HEK293 (cell line): ENCODE results near the gene TBX1.

Source experiments
- CTCF ChIA-PET: fragments of 350-600 bp; formaldehyde crosslinking; extraction: SDS; loops from one replicate; lab custom pipeline; 2021; ENCODE audit warnings: antibody characterized with exemption; lab: Yijun Ruan, JAX
- POLR2A ChIA-PET: fragments of 300-600 bp; formaldehyde crosslinking; extraction: SDS; loops from one replicate; lab custom pipeline; 2020; ENCODE audit warnings: antibody characterized with exemption, inconsistent platforms; lab: Yijun Ruan, JAX
- H3K27ac ChIP-seq: fragments of 200-500 bp; sonication (Bioruptor generic); 2 replicates; pipeline ENCODE4 v1.5.1; 2014; ENCODE audit warnings: low read depth, low read length, control low read depth, inconsistent platforms; ENCODE audit errors: extremely low read depth
- H3K36me3 ChIP-seq, 2 experiments: fragments of 200-500 bp in 1 of 2; sonication (Bioruptor generic) in 1 of 2; 1 replicate in 1 of 2; 2 replicates in 1 of 2; pipeline ENCODE4 v1.5.1; 2014 to 2017; ENCODE audit warnings: inconsistent platforms in 2 of 2, low read length in 2 of 2; ENCODE audit not compliant: control insufficient read depth in 2 of 2, insufficient read depth in 1 of 2
- H3K4me1 ChIP-seq: fragments of 200-500 bp; sonication (Bioruptor generic); 2 replicates; pipeline ENCODE4 v1.5.1; 2014; ENCODE audit warnings: mild to moderate bottlenecking, low read length, inconsistent platforms; ENCODE audit not compliant: control insufficient read depth, insufficient read depth
- H3K4me3 ChIP-seq: 2 replicates; pipeline ENCODE4 v1.5.1; 2011; ENCODE audit warnings: low read depth, mild to moderate bottlenecking, control low read depth, low read length, moderate library complexity
- H3K9me3 ChIP-seq: fragments of 200-500 bp; sonication (Bioruptor generic); 2 replicates; pipeline ENCODE4 v1.5.1; 2014; ENCODE audit warnings: low read depth, low read length, inconsistent platforms; ENCODE audit not compliant: control insufficient read depth, insufficient read depth
- EGR2 ChIP-seq: fragments of 450-650 bp; formaldehyde crosslinking; IDR thresholded peaks from 2 replicates; pipeline ENCODE4 v1.5.1; 2016; ENCODE audit warnings: low read depth, missing biosample characterization, missing genetic modification characterization
- KLF9 ChIP-seq: fragments of 450-650 bp; formaldehyde crosslinking; IDR thresholded peaks from 2 replicates; pipeline ENCODE4 v1.5.1; 2016; ENCODE audit warnings: missing biosample characterization, missing genetic modification characterization, low read depth
- OVOL3 ChIP-seq: fragments of 450-650 bp; formaldehyde crosslinking; IDR thresholded peaks from 2 replicates; pipeline ENCODE4 v1.5.1; 2016; ENCODE audit warnings: missing biosample characterization, missing genetic modification characterization
- SP2 ChIP-seq: fragments of 450-650 bp; formaldehyde crosslinking; IDR thresholded peaks from 2 replicates; pipeline ENCODE4 v1.5.1; 2016; ENCODE audit warnings: missing biosample characterization, missing genetic modification characterization
- YY1 ChIP-seq: fragments of 450-650 bp; formaldehyde crosslinking; IDR thresholded peaks from 2 replicates; pipeline ENCODE4 v1.5.1; 2018; ENCODE audit warnings: missing biosample characterization, missing genetic modification characterization
- ZFP37 ChIP-seq: fragments of 450-650 bp; formaldehyde crosslinking; IDR thresholded peaks from 2 replicates; pipeline ENCODE4 v1.5.1; 2016; ENCODE audit warnings: missing biosample characterization, missing genetic modification characterization
- ZNF133 ChIP-seq: fragments of 450-650 bp; formaldehyde crosslinking; IDR thresholded peaks from 2 replicates; pipeline ENCODE4 v1.5.1; 2016; ENCODE audit warnings: missing biosample characterization, missing genetic modification characterization
- ZNF174 ChIP-seq: fragments of 450-650 bp; formaldehyde crosslinking; IDR thresholded peaks from 2 replicates; pipeline ENCODE4 v1.5.0; 2017; ENCODE audit warnings: missing biosample characterization, mild to moderate bottlenecking, missing genetic modification characterization
- ZNF211 ChIP-seq: fragments of 450-650 bp; formaldehyde crosslinking; IDR thresholded peaks from 2 replicates; pipeline ENCODE4 v1.5.1; 2016; ENCODE audit warnings: low read depth, missing biosample characterization, missing genetic modification characterization
- ZNF223 ChIP-seq: fragments of 450-650 bp; formaldehyde crosslinking; IDR thresholded peaks from 2 replicates; pipeline ENCODE4 v1.5.1; 2016; ENCODE audit warnings: missing biosample characterization, missing genetic modification characterization
- ZNF548 ChIP-seq: fragments of 450-650 bp; formaldehyde crosslinking; IDR thresholded peaks from 2 replicates; pipeline ENCODE4 v1.5.1; 2016; ENCODE audit warnings: missing biosample characterization, missing genetic modification characterization
- ZNF549 ChIP-seq: fragments of 450-650 bp; IDR thresholded peaks from 2 replicates; pipeline ENCODE4 v1.5.1; 2018; ENCODE audit warnings: missing biosample characterization, missing genetic modification characterization, mild to moderate bottlenecking, inconsistent platforms, moderate library complexity
- ZNF558 ChIP-seq: fragments of 450-650 bp; formaldehyde crosslinking; IDR thresholded peaks from 2 replicates; pipeline ENCODE4 v1.5.1; 2016; ENCODE audit warnings: missing biosample characterization, missing genetic modification characterization
- ZNF600 ChIP-seq: fragments of 450-650 bp; formaldehyde crosslinking; IDR thresholded peaks from 2 replicates; pipeline ENCODE4 v1.5.1; 2016; ENCODE audit warnings: missing biosample characterization, missing genetic modification characterization
- ZNF660 ChIP-seq: fragments of 450-650 bp; IDR thresholded peaks from 2 replicates; pipeline ENCODE4 v1.5.1; 2018; ENCODE audit warnings: missing biosample characterization, mild to moderate bottlenecking, missing genetic modification characterization
- ZNF701 ChIP-seq: fragments of 450-650 bp; formaldehyde crosslinking; IDR thresholded peaks from 2 replicates; pipeline ENCODE4 v1.5.1; 2016; ENCODE audit warnings: missing biosample characterization, missing genetic modification characterization
- ZNF76 ChIP-seq: fragments of 450-650 bp; formaldehyde crosslinking; IDR thresholded peaks from 2 replicates; pipeline ENCODE4; 2016; ENCODE audit warnings: low read depth, missing biosample characterization, missing genetic modification characterization, borderline replicate concordance
- TF ChIP-seq, protein P1 (sequence below): fragments of 450-650 bp; formaldehyde crosslinking; IDR thresholded peaks from 2 replicates; pipeline ENCODE4 v1.5.1; 2016; ENCODE audit warnings: missing biosample characterization, missing genetic modification characterization, borderline replicate concordance
- TF ChIP-seq, protein P2 (sequence below): fragments of 450-650 bp; formaldehyde crosslinking; IDR thresholded peaks from 2 replicates; pipeline ENCODE4 v1.5.1; 2017; ENCODE audit warnings: missing biosample characterization, missing genetic modification characterization
- TF ChIP-seq, protein P3 (sequence below): fragments of 450-650 bp; formaldehyde crosslinking; IDR thresholded peaks from 2 replicates; pipeline ENCODE4 v1.5.0; 2017; ENCODE audit warnings: missing biosample characterization, missing genetic modification characterization, borderline replicate concordance
- TF ChIP-seq, protein P4 (sequence below): fragments of 450-650 bp; formaldehyde crosslinking; IDR thresholded peaks from 2 replicates; pipeline ENCODE4 v1.5.1; 2016; ENCODE audit warnings: missing biosample characterization, missing genetic modification characterization

TBX1 gene

DNA sequence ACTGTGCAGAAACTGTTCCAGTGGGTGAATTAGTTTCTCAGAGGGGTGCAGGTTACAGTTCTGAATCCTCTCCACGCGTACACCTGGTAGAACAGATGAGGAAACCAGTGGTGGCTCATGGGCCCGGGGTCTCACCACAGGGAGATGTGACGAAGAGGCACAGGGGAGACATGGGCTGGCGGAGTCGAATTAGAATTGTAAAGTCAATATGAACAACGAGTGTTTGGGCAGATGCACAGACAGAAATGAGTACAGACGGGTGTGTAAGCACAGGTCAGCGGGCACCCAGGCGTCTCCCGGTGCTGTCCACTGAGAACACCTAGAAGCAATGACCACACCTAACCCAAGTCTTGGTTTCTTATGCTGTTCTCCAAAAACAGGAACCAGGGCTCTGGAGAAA is 52.3 kb downstream of the TBX1 start (continued):
- TF ChIP-seq, protein P1, sequence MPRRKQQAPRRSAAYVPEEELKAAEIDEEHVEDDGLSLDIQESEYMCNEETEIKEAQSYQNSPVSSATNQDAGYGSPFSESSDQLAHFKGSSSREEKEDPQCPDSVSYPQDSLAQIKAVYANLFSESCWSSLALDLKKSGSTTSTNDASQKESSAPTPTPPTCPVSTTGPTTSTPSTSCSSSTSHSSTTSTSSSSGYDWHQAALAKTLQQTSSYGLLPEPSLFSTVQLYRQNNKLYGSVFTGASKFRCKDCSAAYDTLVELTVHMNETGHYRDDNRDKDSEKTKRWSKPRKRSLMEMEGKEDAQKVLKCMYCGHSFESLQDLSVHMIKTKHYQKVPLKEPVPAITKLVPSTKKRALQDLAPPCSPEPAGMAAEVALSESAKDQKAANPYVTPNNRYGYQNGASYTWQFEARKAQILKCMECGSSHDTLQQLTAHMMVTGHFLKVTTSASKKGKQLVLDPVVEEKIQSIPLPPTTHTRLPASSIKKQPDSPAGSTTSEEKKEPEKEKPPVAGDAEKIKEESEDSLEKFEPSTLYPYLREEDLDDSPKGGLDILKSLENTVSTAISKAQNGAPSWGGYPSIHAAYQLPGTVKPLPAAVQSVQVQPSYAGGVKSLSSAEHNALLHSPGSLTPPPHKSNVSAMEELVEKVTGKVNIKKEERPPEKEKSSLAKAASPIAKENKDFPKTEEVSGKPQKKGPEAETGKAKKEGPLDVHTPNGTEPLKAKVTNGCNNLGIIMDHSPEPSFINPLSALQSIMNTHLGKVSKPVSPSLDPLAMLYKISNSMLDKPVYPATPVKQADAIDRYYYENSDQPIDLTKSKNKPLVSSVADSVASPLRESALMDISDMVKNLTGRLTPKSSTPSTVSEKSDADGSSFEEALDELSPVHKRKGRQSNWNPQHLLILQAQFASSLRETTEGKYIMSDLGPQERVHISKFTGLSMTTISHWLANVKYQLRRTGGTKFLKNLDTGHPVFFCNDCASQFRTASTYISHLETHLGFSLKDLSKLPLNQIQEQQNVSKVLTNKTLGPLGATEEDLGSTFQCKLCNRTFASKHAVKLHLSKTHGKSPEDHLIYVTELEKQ (tag by site-specific recombination), result no peak
- TF ChIP-seq, protein P2, sequence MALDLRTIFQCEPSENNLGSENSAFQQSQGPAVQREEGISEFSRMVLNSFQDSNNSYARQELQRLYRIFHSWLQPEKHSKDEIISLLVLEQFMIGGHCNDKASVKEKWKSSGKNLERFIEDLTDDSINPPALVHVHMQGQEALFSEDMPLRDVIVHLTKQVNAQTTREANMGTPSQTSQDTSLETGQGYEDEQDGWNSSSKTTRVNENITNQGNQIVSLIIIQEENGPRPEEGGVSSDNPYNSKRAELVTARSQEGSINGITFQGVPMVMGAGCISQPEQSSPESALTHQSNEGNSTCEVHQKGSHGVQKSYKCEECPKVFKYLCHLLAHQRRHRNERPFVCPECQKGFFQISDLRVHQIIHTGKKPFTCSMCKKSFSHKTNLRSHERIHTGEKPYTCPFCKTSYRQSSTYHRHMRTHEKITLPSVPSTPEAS, result no peak
- TF ChIP-seq ZNF211 (tag by site-specific recombination) (no peak), OVOL3 (no peak)
- TF ChIP-seq, all 188 proteins: peak for 0

GRCh38 chr22:19814428-19814827 is 53.9 kb downstream of the TBX1 start:
- ChIA-PET CTCF (interaction anchor here (1.1 to 1.2 kb wide), 2 partner anchors 14 to 84 kb away, joined by 4 to 7 read pairs; no protein-coding TSS in a partner anchor), POLR2A (no interaction called here)
- Histone ChIP-seq H3K9me3 (no peaks in the 10 kb centered on the region), H3K27ac (no peak overlapping the region), H3K36me3 (peaks cover 0 to 20% of the 10 kb centered on the region in 2 experiments; a peak in 1 of 3 replicates), H3K4me3 (no peak overlapping the region), H3K4me1 (no peaks in the 10 kb centered on the region)
- TF ChIP-seq ZNF133 (no peak), EGR2 (tag by site-specific recombination) (no peak), ZNF660 (tag by site-specific recombination) (no peak), ZNF548 (no peak), ZFP37 (tag by site-specific recombination) (no peak), ZNF76 (tag by site-specific recombination) (no peak), SP2 (tag by site-specific recombination) (no peak), YY1 (tag by site-specific recombination) (no peak), ZNF558 (tag by site-specific recombination) (no peak), ZNF549 (tag by site-specific recombination) (no peak), KLF9 (tag by site-specific recombination) (no peak)
- TF ChIP-seq, protein P3, sequence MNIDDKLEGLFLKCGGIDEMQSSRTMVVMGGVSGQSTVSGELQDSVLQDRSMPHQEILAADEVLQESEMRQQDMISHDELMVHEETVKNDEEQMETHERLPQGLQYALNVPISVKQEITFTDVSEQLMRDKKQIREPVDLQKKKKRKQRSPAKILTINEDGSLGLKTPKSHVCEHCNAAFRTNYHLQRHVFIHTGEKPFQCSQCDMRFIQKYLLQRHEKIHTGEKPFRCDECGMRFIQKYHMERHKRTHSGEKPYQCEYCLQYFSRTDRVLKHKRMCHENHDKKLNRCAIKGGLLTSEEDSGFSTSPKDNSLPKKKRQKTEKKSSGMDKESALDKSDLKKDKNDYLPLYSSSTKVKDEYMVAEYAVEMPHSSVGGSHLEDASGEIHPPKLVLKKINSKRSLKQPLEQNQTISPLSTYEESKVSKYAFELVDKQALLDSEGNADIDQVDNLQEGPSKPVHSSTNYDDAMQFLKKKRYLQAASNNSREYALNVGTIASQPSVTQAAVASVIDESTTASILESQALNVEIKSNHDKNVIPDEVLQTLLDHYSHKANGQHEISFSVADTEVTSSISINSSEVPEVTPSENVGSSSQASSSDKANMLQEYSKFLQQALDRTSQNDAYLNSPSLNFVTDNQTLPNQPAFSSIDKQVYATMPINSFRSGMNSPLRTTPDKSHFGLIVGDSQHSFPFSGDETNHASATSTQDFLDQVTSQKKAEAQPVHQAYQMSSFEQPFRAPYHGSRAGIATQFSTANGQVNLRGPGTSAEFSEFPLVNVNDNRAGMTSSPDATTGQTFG (tag by site-specific recombination), result no peak

- no peak for TF ChIP-seq ZNF600 (tag by site-specific recombination)
- TF ChIP-seq, protein P4, sequence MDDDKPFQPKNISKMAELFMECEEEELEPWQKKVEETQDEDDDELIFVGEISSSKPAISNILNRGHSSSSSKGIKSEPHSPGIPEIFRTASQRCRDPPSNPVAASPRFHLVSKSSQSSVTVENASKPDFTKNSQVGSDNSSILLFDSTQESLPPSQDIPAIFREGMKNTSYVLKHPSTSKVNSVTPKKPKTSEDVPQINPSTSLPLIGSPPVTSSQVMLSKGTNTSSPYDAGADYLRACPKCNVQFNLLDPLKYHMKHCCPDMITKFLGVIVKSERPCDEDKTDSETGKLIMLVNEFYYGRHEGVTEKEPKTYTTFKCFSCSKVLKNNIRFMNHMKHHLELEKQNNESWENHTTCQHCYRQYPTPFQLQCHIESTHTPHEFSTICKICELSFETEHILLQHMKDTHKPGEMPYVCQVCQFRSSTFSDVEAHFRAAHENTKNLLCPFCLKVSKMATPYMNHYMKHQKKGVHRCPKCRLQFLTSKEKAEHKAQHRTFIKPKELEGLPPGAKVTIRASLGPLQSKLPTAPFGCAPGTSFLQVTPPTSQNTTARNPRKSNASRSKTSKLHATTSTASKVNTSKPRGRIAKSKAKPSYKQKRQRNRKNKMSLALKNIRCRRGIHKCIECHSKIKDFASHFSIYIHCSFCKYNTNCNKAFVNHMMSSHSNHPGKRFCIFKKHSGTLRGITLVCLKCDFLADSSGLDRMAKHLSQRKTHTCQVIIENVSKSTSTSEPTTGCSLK (tag by site-specific recombination), result no peak
- TF ChIP-seq ZNF701, result no peak
- no peak for TF ChIP-seq ZNF223 (tag by site-specific recombination)
- no peak for TF ChIP-seq ZNF174 (tag by site-specific recombination)
- H3K27ac ChIP-seq, result no peak overlapping the region
- H3K4me1 ChIP-seq, result no peaks in the 10 kb centered on the region
- H3K36me3 ChIP-seq, result peaks cover 0 to 26% of the 10 kb centered on the region in 2 experiments; a peak in 1 of 3 replicates
- H3K4me3 ChIP-seq, result no peak overlapping the region
- H3K9me3 ChIP-seq, result no peaks in the 10 kb centered on the region
- ChIA-PET CTCF (interaction anchor here (0.7 to 1.2 kb wide), 2 partner anchors 85 to 132 kb away, joined by 3 to 5 read pairs; no protein-coding TSS in a partner anchor), POLR2A (no interaction called here)
Measured at GRCh38 chr22:19815093-19815822, 54.7 kb downstream of the TBX1 start.
